ENCODE data around the gene DNER.

- TF ChIP-seq HDAC2 (IDR thresholded peaks at IDR 0.05) (no peak), RFX5 (IDR thresholded peaks at IDR 0.05) (no peak), CTCF (IDR thresholded peaks at IDR 0.05) (no peak), POLR2A (IDR thresholded peaks at IDR 0.05; ENCODE audit: low read length) (no peak), HEYL (CRISPR knock-in tag; IDR thresholded peaks at IDR 0.05) (no peak), MAFK (IDR thresholded peaks at IDR 0.05; ENCODE audit: partially characterized antibody) (no peak), RCOR1 (IDR thresholded peaks at IDR 0.05; ENCODE audit: low read depth, low read length) (no peak)
These were observed 25.9 kb upstream of the DNER start for GRCh38 chr2:229740279-229740678.
